GM12801 (cell line): ENCODE data around the gene CPNE5.

Experiments
- CTCF ChIP-seq: IDR thresholded peaks from one replicate; pipeline ENCODE4 v1.5.1; 2011; ENCODE audit warnings: control low read depth; ENCODE audit not compliant: insufficient read length; ENCODE audit errors: extremely low read depth

CPNE5 gene

GRCh38 chr6:36830577-36830976 lies 8.7 kb downstream of the CPNE5 start:
- no peak for TF ChIP-seq CTCF

GRCh38 chr6:36829919-36830544 lies 9.2 kb downstream of the CPNE5 start:
- TF ChIP-seq CTCF, result no peak

GRCh38 chr6:36827261-36828079 lies 11.8 kb downstream of the CPNE5 start:
- TF ChIP-seq CTCF, result no peak

- TF ChIP-seq CTCF, result no peak
Measured at GRCh38 chr6:36826520-36827227, 12.6 kb downstream of the CPNE5 start.

- TF ChIP-seq CTCF, result no peak
Measured at GRCh38 chr6:36825994-36826393, 13.2 kb downstream of the CPNE5 start.

- TF ChIP-seq CTCF, result no peak
Measured at GRCh38 chr6:36825452-36825851, 13.8 kb downstream of the CPNE5 start.

GRCh38 chr6:36824253-36824652 lies 15.0 kb downstream of the CPNE5 start:
- no peak for TF ChIP-seq CTCF
